ENCODE results near the gene KRT86. TPM values are rescaled to one million over a fixed set of nuclear protein-coding genes. Genes with fewer than 3 reads are reported as not detected.
"Not testable (repeated sequence)": the region's sequence is repeated elsewhere in the genome, so short reads cannot be mapped to it uniquely, and the experiment has no call there.

Gene KRT86
- total and polyA plus RNA-seq, 9 of the 15 experiments (the other 6 are each of a cell fraction or from before 2014, with no cell fraction given), result not detected

DNA sequence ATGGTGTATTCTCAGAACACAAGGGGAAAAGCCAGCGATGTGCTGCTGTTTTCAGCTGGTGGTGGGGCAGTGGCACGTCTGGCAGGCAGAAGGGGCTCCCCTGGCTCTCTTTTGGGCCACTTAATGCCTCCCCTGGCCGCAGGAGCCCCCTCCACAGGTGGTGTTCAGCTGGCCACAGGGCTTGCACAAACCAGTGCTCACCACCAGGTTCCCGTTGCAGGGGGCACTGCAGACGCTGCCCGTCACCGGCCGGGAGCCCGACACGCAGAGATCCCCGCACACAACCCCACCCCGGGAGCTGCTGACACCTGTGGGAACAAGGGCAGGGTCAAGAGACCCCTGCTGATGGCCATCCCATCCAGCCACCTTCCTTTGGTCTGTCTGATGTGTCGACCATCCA is 40.1 kb downstream of the KRT86 start (continued):
- TF ChIP-seq, protein P1, sequence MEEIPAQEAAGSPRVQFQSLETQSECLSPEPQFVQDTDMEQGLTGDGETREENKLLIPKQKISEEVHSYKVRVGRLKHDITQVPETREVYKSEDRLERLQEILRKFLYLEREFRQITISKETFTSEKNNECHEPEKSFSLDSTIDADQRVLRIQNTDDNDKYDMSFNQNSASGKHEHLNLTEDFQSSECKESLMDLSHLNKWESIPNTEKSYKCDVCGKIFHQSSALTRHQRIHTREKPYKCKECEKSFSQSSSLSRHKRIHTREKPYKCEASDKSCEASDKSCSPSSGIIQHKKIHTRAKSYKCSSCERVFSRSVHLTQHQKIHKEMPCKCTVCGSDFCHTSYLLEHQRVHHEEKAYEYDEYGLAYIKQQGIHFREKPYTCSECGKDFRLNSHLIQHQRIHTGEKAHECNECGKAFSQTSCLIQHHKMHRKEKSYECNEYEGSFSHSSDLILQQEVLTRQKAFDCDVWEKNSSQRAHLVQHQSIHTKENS (CRISPR knock-in tag; IDR thresholded peaks at IDR 0.05), result no peak
- TF ChIP-seq, protein P2, sequence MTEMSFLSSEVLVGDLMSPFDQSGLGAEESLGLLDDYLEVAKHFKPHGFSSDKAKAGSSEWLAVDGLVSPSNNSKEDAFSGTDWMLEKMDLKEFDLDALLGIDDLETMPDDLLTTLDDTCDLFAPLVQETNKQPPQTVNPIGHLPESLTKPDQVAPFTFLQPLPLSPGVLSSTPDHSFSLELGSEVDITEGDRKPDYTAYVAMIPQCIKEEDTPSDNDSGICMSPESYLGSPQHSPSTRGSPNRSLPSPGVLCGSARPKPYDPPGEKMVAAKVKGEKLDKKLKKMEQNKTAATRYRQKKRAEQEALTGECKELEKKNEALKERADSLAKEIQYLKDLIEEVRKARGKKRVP (CRISPR knock-in tag; IDR thresholded peaks at IDR 0.05), result no peak

DNA sequence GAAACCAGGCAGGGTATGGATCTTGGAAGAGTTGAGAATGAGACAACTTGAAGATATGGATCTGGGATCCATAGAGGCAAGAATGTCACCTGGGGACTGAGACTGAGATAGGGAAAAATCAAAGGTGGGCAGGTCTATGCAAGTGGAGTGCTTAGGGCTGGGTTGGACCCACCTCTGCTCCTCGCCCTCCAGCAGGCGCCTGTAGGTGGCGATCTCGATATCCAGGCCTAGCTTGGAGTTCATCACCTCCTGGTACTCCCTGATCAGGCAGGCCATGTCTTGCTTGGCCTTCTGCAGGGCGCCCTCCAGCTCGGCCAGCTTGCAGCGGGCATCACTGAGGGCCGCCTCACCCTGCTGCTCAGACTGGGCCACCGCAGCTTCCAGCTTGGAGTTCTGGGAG is 41.3 kb downstream of the KRT86 start:
- H3K27me3 ChIP-seq (ENCODE audit: control insufficient read depth in 2 of 2, insufficient read depth in 2 of 2, low read length in 2 of 2), result peaks cover 2 to 56% of the 10 kb centered on the region in 2 experiments; a peak in 4 of 5 replicates
- H3K36me3 ChIP-seq (ENCODE audit: control insufficient read depth, insufficient read depth, low read length); H2AFZ ChIP-seq (ENCODE audit: low read depth, low read length); POLR2A ChIA-PET; H3K9me1 ChIP-seq (ENCODE audit: control insufficient read depth, insufficient read depth, low read length); H3K79me2 ChIP-seq (ENCODE audit: control insufficient read depth, insufficient read depth, low read length); H3K9ac ChIP-seq (ENCODE audit: insufficient read depth in 1 of 2, low read depth in 2 of 2, low read length in 2 of 2); H3K9me3 ChIP-seq (replicated peaks; ENCODE audit: control insufficient read depth, insufficient read depth, low read depth, low read length); H4K20me1 ChIP-seq (replicated peaks; ENCODE audit: control insufficient read depth, insufficient read depth, low read length); H3K27ac ChIP-seq (ENCODE audit: extremely low read depth, low read depth, low read length); H3K4me1 ChIP-seq (replicated peaks in 1 of 2; ENCODE audit: control insufficient read depth in 2 of 2, insufficient read depth in 2 of 2, low read length in 2 of 2); H3K4me2 ChIP-seq (ENCODE audit: insufficient read depth, low read length); BruUV-seq (replicated peaks); FAIRE-seq; intact Hi-C loops (cut with micrococcal nuclease); H3K4me3 ChIP-seq; CTCF ChIA-PET (ENCODE audit: low intra/inter-chr PET ratio): not testable (repeated sequence)
- peak; percentile 33 to 37 (median 34) for DNase-seq (ENCODE audit: extremely low read depth in 1 of 4, low spot score in 3 of 4)
- in situ Hi-C loops (cut with MboI), result loop anchor here (5.0 kb wide), 1 partner anchor 98 kb away; no protein-coding TSS in a partner anchor
- TF ChIP-seq RAD21 (CRISPR knock-in tag; conservative IDR thresholded peaks at IDR 0.05 in 1 of 2, IDR thresholded peaks at IDR 0.05 in 1 of 2), result 0 out of 4 replicates have a peak, but pooled peaks of 1 of the 2 experiments have one; percentile 11
- TF ChIP-seq EHMT2 (IDR thresholded peaks at IDR 0.05), result 0 out of 2 replicates have a peak, but pooled peaks have one; percentile 9
- TF ChIP-seq, protein P3, sequence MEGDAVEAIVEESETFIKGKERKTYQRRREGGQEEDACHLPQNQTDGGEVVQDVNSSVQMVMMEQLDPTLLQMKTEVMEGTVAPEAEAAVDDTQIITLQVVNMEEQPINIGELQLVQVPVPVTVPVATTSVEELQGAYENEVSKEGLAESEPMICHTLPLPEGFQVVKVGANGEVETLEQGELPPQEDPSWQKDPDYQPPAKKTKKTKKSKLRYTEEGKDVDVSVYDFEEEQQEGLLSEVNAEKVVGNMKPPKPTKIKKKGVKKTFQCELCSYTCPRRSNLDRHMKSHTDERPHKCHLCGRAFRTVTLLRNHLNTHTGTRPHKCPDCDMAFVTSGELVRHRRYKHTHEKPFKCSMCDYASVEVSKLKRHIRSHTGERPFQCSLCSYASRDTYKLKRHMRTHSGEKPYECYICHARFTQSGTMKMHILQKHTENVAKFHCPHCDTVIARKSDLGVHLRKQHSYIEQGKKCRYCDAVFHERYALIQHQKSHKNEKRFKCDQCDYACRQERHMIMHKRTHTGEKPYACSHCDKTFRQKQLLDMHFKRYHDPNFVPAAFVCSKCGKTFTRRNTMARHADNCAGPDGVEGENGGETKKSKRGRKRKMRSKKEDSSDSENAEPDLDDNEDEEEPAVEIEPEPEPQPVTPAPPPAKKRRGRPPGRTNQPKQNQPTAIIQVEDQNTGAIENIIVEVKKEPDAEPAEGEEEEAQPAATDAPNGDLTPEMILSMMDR (IDR thresholded peaks at IDR 0.05 in 2 of 3, conservative IDR thresholded peaks at IDR 0.05 in 1 of 3; ENCODE audit: insufficient read depth in 2 of 3, low read depth in 1 of 3, low read length in 3 of 3), result peak; percentile 47 to 64 (median 51)
- TF ChIP-seq, protein P4, sequence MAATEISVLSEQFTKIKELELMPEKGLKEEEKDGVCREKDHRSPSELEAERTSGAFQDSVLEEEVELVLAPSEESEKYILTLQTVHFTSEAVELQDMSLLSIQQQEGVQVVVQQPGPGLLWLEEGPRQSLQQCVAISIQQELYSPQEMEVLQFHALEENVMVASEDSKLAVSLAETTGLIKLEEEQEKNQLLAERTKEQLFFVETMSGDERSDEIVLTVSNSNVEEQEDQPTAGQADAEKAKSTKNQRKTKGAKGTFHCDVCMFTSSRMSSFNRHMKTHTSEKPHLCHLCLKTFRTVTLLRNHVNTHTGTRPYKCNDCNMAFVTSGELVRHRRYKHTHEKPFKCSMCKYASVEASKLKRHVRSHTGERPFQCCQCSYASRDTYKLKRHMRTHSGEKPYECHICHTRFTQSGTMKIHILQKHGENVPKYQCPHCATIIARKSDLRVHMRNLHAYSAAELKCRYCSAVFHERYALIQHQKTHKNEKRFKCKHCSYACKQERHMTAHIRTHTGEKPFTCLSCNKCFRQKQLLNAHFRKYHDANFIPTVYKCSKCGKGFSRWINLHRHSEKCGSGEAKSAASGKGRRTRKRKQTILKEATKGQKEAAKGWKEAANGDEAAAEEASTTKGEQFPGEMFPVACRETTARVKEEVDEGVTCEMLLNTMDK (IDR thresholded peaks at IDR 0.05; ENCODE audit: borderline replicate concordance, insufficient read depth, low read depth, low read length, poor library complexity, severe bottlenecking), result peak; percentile 40
- ATAC-seq, result peak; percentile 77
- 0% methylated on average over 7 of the region's 9 CpGs for WGBS (ENCODE audit: insufficient coverage, low coverage, missing lambda C conversion rate)
